C1 segment of cervical spinal cord (tissue), 14 donors: ENCODE results near the gene KCNMA1.
"Not testable (repeated sequence)": the region's sequence is repeated elsewhere in the genome, so short reads cannot be mapped to it uniquely, and the experiment has no call there.

ENCODE experiments used
- DNase-seq, 14 donors: peaks; one replicate each; lab custom pipeline; 2025; lab: John Stamatoyannopoulos, UW

Gene KCNMA1

DNA sequence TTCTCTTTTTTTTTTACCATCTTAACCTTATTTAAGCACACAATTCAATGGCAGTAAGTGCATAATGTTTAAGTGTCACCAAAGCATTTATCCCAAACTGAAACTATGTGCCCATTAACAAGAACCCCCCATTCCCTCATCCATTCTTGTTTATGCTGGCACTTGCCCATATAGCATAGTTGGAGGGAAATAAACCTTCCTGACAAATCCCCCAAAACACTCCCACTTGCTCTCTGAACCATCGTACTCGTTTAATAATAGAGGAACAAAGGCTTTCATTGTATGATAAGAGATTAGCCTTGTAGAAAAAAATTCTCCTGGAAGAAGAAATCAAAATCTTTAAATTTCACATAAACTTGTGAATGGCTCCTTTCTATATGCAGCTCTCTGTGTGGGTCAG is 26.4 kb upstream of the KCNMA1 start:
- no peak for DNase-seq

DNA sequence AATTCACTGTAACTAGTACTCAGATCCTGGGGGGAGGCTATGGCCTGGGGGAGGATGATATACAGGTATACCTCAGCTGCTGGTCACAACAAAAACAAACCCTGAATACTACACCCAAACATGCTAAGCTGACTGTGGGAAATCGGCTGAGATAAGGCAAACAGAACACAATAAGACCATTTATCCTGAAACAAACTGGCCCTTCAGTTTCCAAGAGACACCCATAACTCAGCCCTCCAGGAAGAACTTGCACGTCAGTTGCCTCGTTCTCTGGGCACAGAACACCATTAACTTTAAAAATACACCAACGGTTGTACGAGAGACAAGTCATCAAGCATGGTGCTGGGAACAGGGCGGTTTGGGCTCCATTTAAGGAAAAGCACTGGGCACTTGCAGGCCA is 24.1 kb upstream of the KCNMA1 start:
- DNase-seq: no peak

DNA sequence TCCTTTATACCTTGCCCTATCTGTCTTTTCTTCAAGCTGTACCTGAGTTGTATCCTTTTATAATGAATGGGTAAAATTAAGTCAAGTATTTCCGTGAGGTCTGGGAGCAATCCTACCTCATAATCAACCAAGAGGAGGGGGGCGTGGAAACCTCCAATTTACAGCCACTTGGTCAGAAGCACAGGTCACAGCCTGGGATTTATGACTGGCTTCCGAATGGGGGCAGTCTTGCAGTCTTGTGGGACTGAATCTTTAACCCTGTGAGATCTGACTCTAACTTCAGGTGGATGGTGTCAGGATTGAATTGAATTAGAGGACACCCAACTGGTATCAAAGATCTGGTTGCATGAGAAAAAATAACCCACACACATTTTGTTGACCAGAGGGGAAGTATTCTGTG is 23.5 kb upstream of the KCNMA1 start:
- no peak for DNase-seq

DNA sequence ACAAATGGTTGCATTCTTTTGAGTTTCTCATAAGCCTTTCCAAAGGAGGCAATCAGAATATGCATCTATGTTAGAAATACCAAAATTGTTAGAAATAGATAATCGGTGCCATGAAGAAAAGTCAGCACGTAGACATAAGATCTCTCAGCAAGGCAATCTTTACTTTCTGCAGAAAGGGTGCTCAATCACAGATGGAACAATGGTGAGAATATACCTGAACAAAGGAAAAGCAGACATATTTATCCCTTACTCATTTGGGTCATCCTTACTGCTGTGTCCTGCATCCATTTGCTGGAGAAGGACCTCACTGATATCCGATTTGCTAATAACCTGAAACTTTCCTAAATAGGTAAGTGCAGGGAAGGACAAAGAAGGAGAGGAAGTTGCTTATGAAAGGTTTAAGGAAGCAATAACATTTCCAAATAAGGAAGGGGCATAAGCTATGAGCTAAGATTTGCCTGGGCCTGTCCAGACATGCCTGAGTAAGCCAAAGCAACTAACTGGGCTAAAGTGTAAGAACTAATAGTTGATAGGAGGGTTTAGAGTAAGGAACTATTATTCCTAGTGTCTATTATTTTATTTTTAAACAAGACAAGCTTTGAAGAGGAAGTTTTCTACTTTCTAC is 21.6 kb upstream of the KCNMA1 start:
- DNase-seq: not testable (repeated sequence)

DNA sequence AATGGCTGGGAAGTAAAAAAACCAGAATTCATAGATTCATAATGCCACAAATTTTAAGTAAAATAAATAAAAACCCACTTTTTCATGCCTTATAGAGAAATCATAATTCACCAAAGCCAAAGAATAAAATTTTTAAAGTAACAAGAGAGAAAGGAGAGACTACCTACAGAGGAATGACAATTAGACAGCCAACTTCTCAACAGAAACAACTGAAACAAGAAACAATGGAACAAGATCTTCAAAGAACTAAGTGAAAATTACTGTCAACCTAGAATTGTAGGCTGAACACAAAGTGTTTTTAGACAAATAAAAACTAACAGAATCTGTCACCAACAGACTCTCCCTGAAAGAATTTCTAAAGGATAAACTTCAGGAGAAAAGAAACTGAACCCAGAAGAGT is 15.6 kb upstream of the KCNMA1 start:
- DNase-seq: no peak

DNA sequence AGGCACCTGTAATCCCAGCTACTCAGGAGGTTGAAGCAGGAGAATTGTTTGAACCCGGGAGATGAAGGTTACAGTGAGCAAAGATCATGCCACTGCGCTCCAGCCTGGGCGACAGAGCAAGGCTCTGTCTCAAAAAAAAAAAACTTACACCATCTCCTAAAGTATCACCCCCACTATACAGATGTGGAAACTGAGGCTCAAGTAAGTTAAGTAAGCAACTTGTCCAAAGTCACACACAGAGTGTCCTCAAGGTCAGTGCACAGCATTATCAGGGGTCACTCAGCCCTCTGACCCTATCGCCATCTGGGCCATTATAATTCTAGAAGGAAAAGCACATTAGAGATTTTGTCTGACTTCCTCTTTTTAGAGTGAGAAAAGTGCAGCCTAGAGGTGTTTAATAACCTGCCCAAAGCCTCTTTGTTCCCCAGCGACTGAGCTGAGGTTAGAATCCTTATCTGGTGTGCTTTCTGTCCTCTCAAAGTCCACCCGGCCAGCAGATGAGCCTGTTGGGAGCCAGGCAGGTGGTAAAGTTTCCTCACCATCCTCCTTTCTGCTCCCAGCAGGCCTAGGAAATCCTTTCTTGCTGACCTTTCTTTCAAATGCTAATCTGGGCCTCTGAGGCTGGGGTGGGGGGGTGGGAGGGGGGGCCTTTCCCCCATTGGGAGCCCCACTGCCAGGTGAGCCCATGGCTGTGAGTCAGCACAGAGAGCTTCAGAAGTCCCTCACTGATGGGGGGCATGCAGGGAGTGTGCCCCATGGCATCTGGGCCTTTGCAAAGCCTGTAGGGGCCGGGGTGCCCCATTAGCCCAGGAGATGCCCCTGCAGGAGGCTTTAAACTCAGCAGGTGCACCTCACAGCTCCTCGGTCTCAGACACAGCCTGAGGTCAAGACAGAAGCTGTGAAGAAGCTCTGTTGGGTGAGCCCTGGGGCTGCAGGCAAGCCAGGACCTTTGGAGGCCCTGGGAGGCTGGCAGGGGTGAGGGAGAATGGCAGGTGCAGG is 12.0 kb upstream of the KCNMA1 start:
- no peak for DNase-seq

DNA sequence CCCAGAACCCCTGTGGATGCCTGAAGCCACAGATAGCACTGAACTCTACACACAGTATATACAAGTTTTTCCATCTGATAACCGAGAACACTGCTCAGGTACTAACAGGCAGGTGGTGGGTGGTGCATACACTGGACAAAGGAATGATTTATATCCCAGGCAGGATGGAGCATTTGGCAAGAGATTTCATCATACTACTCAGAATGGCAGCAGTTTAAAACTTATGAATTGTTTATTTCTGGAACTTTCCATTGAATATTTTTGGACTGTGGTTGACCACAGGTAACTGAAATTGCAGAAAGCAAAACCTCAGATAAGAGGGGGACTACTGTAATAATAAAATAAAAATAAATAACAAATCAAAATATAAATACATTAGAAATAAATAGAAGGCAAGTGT is 10.9 kb upstream of the KCNMA1 start:
- no peak for DNase-seq

DNA sequence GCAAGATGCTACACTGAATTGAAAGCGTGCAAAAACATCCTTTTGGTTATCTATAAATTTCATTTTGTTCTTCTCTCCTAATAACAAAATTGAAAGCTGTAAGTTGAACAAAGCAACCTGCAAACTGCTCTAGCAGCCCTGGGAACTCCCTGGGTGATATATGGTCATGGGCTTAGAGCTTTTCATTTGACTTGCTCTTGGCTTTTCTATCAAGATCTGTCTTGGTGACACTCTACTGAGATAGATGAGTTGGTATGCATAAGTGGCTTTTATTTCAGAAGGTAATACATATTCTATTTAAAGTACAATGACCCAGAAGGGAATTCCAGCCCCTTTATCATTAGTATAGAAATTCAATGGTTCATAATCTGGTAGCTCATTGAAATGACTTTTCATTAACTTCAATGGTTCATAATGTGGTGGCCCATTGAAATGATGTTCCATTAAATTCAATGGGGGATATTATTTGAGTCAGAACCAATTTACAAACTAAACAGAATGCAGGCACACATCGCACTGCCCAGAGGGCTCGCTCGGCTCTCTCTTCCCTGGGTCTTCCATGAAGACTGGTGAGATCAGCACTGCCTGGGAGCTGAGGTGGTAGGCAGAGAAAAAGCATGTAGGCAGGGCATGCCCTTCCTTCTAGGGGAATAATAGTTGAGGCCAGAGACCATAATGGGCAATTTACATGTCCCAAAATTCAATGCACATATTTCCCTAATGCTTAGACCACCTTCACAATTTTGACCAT is 10.1 kb upstream of the KCNMA1 start:
- DNase-seq: no peak

DNA sequence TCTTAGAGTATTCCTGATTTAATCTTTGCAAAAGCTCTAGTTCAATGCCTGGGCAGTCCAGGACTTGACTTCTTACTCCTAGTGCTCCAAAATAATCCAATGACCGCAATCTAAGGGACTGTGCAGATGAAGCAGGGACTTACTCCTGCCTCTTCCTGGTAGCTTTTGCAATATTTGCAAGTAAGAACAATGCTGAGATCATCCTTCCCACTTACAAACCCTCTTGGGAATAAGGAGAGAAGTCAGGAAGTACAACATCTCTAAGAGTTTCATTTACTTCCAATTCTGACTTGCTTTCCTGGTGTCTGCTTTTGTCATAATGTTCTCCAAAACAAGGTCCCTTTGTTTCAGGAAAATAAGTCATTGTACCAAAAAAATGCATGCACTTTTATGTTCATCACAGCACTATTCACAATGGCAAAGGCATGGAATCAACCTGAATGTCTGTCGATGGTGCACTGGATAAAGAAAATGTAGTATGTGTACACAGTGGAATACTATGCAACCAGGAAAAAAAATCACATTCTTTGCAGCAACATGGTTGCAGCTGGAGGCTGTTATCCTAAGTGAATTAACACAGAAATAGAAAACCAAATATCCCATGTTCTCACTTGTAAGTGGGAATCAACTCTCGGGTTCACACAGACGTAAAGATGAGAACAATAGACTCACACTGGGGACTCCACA is 7.1 kb upstream of the KCNMA1 start:
- DNase-seq: no peak

DNA sequence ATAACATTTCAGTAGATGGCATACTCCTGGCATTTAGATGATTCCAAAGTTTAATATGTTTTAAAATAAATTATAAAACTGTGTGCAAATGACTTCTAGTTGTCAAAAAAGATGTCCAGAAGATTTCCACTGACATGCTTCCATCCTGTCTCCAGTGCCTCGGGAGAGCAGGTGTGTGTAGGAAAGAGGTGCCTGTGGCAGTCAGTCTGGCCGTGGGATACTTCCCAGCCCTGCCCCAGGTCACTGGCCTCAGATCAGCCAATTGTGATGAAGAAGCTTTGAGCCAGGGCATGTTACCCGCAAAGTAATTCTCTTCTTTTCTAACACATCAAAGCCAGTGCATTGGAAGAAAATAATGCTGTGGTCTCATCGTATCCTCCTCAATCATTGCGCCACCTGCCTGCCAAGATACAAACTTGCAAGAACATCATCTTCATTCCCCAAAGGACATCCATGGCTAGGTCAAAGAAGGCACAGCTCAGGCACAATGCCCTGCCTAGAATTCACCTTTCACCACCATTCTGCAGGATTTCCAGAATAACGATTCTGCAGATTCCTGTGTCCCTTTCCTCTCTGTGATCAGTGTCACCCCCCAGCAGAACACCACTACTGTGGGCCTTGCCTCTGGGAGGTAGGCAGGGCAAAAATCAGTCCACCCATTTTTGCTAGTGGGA is 6.3 kb upstream of the KCNMA1 start:
- DNase-seq: no peak

DNA sequence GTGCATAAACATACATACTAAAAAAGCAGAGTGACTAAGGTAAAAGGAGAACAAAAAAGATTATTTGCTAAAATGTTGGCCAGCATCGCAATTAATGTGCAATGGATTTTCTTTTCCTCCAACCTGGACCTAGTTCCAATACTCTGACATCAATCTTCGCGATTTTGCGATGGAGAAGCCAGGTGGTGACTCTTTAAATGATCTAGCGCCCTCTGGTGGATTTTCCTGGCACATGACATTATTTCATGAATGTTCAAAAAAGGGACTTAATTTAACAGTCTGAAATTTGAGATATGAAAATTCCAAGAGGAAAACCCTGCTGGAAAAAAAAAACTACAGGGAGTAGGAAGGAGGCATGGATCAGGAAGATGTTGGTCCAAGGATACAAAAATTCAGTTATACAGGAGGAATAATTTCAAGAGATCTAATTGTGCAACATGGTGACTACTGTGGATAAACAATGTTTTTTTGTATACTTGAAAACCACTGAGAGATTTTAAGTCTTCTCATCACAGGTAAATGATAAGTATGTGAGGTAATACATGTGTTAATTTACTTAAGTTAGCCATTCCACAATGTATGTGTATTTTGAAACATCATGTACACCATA is 4.3 kb upstream of the KCNMA1 start:
- peak in 6 of 14 donors; percentile 5 to 57 (median 26) for DNase-seq

DNA sequence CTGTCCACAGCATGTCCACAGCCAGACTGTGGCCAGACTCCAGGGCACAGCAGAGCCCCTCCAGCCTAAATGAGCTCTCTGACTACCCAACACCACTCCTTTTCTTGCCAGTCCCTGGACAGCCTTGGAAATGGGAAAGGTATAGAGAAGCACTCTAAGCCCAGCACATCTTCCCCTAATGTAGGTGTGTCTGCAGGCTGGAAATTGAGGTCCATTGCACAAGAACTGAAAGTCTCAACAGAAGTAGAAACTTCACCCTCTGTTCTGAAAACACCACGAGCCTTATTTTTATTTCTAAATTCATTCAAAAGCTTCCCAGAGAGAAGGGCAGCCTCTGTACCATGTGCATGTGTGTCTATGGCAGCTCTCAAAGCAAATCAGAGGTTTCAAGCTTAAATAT is 3.7 kb upstream of the KCNMA1 start:
- no peak for DNase-seq

DNA sequence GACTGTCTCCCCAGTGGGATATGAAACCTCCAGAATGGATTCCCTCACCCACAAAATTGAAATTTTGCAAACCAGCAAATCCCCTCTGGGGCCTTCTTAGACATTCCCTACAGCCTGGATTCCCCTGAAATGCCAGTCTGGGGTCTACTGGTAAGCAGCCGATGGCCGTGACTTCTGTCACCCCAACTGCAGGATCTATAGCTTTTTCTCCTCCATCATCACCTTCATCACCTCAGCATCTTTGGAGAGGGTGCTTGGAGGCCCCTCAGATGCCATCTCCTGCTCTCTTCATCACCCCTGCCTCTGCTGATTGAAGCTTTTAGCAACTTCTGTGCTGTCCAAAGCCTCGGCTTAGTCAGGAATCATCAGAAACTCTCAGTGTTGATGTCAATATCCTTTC is 2.6 kb upstream of the KCNMA1 start:
- DNase-seq: no peak

DNA sequence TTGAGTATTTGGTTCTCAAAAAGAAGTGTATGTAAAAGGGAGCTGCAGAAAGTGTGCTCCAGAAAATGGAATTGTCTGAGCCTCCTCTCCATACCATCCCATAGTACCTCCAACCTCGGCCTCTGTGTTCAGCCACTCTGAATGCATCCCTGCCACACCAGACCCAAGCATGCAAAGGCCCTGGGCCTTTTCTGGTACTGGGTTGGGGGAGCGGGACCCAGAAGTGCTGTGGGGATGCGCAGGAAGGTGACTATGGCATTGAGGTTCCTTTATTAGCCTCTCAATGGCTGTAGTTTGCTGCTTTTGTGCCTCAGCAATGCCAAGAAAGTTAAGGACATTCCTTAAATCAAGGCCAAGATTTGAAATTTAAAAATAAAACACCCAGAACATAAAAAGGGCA is 2.1 kb upstream of the KCNMA1 start:
- DNase-seq: no peak

DNA sequence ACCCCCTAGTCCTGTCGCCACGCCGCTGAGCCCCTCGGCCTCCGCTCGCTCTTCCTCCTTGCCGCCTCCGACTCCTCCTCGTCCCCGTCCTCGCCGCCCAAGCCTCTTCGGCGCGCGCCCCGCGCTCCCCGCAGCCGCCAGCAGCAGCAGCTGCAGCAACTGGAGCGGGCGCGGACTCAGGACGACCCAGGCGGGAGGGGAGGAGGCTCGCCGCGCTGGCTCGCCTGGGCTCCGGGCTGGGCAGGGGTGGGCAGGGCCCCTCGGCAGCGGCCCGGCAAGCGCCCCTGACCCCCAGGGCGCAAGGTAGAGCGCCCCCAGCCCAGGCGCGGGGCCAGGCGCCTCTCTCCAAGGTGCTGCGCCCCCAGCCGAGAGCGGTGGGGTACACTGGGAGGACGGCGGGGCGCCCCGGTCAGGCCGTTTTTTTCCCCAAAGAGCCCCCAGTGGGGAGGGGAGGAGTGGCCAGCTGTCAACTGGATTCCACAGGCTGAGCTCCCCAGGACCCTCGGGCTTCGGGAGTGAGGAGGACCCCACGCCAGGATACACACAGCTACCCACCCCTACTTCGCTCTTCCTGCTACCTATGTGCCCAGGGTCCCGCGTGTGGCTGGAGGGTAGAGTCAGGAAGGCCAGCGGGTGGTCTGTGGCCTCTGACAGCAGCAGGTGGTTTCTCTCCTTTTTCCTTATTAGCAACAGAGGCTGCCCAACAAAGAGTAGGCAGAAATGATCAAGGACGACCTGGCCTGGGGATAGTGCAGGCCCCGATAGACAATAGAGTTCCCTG is 903 bp upstream of the KCNMA1 start:
- DNase-seq: peak in 2 of 14 donors; percentile 14 to 28

DNA sequence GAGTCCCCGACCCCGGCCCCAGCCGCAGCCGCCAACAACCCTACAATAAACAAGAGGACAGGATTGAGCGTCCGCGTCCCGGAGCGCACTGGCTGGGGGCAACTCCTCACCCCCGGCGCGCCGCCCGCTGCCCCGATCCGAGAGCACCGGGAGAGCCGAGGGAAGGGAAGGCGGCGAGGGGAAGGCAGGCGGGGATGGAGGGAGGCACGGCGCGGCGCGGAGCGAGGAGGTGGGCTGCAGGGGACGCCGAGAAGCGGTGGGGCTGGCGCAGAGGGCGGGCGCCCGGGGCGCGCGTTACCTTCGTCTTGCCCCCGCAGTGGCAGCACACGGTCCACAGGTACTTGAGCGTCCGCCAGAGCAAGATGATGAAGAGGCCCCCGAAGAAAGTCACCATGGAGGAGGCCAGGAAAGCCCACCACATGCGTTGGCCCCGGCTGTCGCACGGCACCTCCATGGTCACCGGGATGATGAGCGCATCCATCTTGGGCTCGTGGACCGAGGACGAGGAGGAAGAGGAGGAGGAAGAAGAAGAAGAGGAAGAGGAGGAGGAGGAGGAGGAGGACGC is 559 bp downstream of the KCNMA1 start:
- DNase-seq: peak in 2 of 14 donors; percentile 24 to 28

DNA sequence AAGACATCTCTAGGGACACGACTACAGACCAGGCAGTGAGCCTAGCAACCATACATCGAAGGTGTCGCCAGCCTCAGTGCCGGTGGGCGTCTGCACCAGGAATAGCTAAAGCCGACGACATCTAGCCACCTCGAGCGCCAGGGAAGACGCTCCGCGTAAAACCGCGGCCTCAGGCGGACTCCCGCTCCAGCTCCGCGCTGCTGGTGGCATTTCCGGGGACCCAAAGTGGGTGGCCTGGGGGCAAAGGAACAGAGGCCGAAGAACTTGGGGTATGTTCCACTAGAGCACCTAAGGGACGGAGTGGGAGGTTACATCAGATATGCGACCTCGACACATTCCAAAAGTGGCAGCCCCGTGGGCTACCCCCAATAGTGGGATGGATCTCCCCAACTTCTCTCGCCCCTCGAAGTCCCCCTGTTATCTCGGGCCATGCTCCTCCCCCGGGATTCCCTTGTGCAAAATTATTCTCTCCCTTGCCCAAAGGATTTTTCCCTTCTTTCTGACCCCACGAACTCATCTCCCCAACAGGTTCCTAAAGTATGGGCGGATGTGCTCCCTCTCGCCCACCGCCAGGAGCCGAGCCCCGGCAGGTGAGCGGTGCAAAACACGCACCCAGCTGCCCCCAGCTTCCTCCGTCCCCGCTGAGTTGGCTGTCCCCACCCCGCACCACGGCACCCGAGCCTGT is 1.2 kb downstream of the KCNMA1 start:
- peak in 2 of 14 donors; percentile 11 to 40 for DNase-seq

DNA sequence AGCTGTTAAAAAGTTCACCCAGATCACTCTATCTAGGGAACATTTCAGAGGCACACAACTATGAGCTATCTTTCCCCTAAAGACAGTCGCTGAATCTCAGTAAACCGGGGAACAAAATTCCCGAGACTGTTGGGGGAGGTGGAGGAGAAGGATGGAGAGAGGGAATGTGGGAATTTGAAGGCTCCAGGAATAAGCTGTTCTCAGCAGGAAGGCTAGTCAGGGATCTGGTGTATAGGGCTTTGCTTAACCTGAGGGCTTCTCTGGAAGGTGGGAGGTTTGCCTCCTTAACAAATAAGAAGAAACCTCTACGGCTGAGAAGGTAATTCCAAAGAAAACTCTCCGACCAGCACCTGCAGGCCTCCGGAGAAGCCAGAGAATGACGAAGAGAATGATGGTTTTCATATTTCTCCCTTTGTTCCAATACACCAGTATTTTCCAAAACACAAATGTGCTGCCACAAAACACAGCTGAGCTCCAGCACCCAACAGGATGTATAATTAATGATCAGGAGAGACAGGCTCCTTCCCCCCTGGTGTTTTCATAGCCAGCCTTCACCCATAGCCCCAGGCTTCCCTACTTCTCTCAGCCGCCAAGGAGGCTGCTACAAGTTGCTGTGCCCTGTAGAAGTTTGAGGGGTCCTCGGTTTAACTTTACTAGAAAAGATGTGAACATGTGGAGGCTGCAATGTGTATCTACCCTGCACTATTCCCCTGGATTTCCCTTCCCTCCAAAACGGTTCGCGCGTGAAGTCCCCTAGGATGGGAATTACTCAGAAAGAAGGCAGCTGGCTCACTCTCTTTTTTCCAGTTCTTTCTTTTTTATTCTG is 2.0 kb downstream of the KCNMA1 start:
- DNase-seq: no peak
